Astrocyte of the spinal cord (primary cell): ENCODE measurements around the gene PGGT1B.
A peak's percentile ranks its signal among the peaks of the same experiment; 100 is the strongest.

Source experiments
- DNase-seq: peaks from one replicate; pipeline ENCODE4 v3.0.0; 2011; ENCODE audit warnings: low read depth, low spot score
- H3K4me3 ChIP-seq: 2 replicates; pipeline ENCODE4 v1.5.1; 2011; ENCODE audit warnings: low read depth, mild to moderate bottlenecking, low read length, moderate library complexity
- CTCF ChIP-seq: IDR thresholded peaks from 2 replicates; pipeline ENCODE4 v1.5.1; 2012; ENCODE audit warnings: low read depth, mild to moderate bottlenecking, low read length, inconsistent platforms
- in situ Hi-C: cut with HindIII; loops from 2 replicates; pipeline ENCODE4 v1.10.0; 2017; ENCODE audit warnings: low sequenced_read_pairs

The PGGT1B gene

GRCh38 chr5:115297031-115297430 is 34.4 kb upstream of the PGGT1B start:
- TF ChIP-seq CTCF: no peak
- in situ Hi-C loops: no loop called here
- peak; percentile 18 for DNase-seq
- H3K4me3 ChIP-seq: peak overlapping the region; percentile 19

- TF ChIP-seq CTCF: no peak
- H3K4me3 ChIP-seq: peak within 1 kb of the TSS; percentile 80
- DNase-seq: peak; percentile 78
- in situ Hi-C loops: no loop called here
Measured at GRCh38 chr5:115296124-115297022, 33.7 kb upstream of the PGGT1B start, which contains the start of gene CCDC112. CCDC112 (minus strand) TSS chr5:115296654; CDS start chr5:115296543, 111 bp downstream.

- peak overlapping the region; percentile 80 for H3K4me3 ChIP-seq
- no peak for DNase-seq
- in situ Hi-C loops: no loop called here
- no peak for TF ChIP-seq CTCF
Measured at GRCh38 chr5:115295777-115296123, 33.1 kb upstream of the PGGT1B start.

- H3K4me3 ChIP-seq: no peak overlapping the region
- in situ Hi-C loops: no loop called here
- DNase-seq: no peak
- TF ChIP-seq CTCF: no peak
Measured at GRCh38 chr5:115291397-115291796, 28.7 kb upstream of the PGGT1B start.

GRCh38 chr5:115289104-115289503 is 26.4 kb upstream of the PGGT1B start:
- in situ Hi-C loops: no loop called here
- H3K4me3 ChIP-seq: no peak overlapping the region
- no peak for TF ChIP-seq CTCF
- DNase-seq: no peak

- no peak overlapping the region for H3K4me3 ChIP-seq
- no peak for DNase-seq
- in situ Hi-C loops: no loop called here
- no peak for TF ChIP-seq CTCF
Measured at GRCh38 chr5:115284021-115284420, 21.3 kb upstream of the PGGT1B start.
